OCI-LY7 (cell line): ENCODE data around the gene RGS19. TPM values are rescaled to one million over a fixed set of nuclear protein-coding genes. Genes with fewer than 3 reads are reported as not detected.

Experiments used
- BruUV-seq: library from RNA; stranded (reverse); fragments of 400-500 nt; replicated peaks from 2 replicates; lab custom pipeline; 2021; lab: Mats Ljungman, UMichigan
- CTCF ChIA-PET: fragments of 300-600 bp; sonication (Branson Sonifier 250); formaldehyde crosslinking; loops from one replicate; lab custom pipeline; 2022; ENCODE audit warnings: antibody characterized with exemption; ENCODE audit not compliant: unreplicated experiment; lab: Charles Lee
- POLR2A ChIA-PET: fragments of 300-600 bp; sonication (Branson Sonifier 250); formaldehyde crosslinking; loops from one replicate; lab custom pipeline; 2022; ENCODE audit warnings: antibody characterized with exemption; lab: Charles Lee
- DNase-seq: peaks from one replicate; pipeline ENCODE4 v3.0.0-alpha.2; 2015; ENCODE audit warnings: low spot score
- H2AFZ ChIP-seq: fragments of 200-600 bp; sonication (generic), shearing (Covaris generic); 2 replicates; pipeline ENCODE4 v1.6.1; 2014; ENCODE audit warnings: mild to moderate bottlenecking, antibody characterized with exemption, low read length, moderate library complexity
- H3K27ac ChIP-seq: fragments of 200-600 bp; sonication (generic); 2 replicates; pipeline ENCODE4 v1.5.1; 2014; ENCODE audit warnings: mixed run types, low read depth, mild to moderate bottlenecking, moderate library complexity, low read length, inconsistent platforms; ENCODE audit not compliant: poor library complexity, severe bottlenecking
- H3K36me3 ChIP-seq: fragments of 200-600 bp; sonication (generic); 2 replicates; pipeline ENCODE4 v1.6.1; 2014; ENCODE audit warnings: mild to moderate bottlenecking, antibody characterized with exemption, low read length, moderate library complexity, mixed read lengths; ENCODE audit not compliant: insufficient read depth
- H3K4me1 ChIP-seq: fragments of 200-600 bp; sonication (generic); 2 replicates; pipeline ENCODE4 v1.5.1; 2014; ENCODE audit warnings: mild to moderate bottlenecking, low read length; ENCODE audit not compliant: insufficient read depth, poor library complexity, severe bottlenecking
- H3K4me2 ChIP-seq: fragments of 200-600 bp; sonication (generic); 2 replicates; pipeline ENCODE4 v1.6.1; 2014; ENCODE audit warnings: mild to moderate bottlenecking, low read length
- H3K4me3 ChIP-seq: fragments of 200-600 bp; sonication (generic); 2 replicates; pipeline ENCODE4 v1.5.1; 2014; ENCODE audit warnings: mild to moderate bottlenecking, low read depth, low read length; ENCODE audit not compliant: poor library complexity, severe bottlenecking
- H3K79me2 ChIP-seq: fragments of 200-600 bp; sonication (generic); 2 replicates; pipeline ENCODE4 v1.6.1; 2016; ENCODE audit warnings: low read depth, mild to moderate bottlenecking, low read length, moderate library complexity, mixed read lengths; ENCODE audit not compliant: insufficient read depth
- H3K9me2 ChIP-seq: fragments of 200-600 bp; sonication (generic); 2 replicates; pipeline ENCODE4 v1.6.1; 2016; ENCODE audit warnings: mild to moderate bottlenecking, low read length, mixed read lengths; ENCODE audit not compliant: insufficient read depth
- H3K9me3 ChIP-seq: fragments of 200-600 bp; sonication (generic); 2 replicates; pipeline ENCODE4 v1.6.1; 2014; ENCODE audit warnings: mild to moderate bottlenecking, mixed run types, low read length, mixed read lengths
- H4K20me1 ChIP-seq: fragments of 200-600 bp; sonication (generic); 2 replicates; pipeline ENCODE4 v1.6.1; 2014; ENCODE audit warnings: mild to moderate bottlenecking, antibody characterized with exemption, low read length, moderate library complexity, mixed read lengths; ENCODE audit not compliant: insufficient read depth
- EZH2phosphoT487 ChIP-seq: fragments of 200-600 bp; sonication (generic); IDR thresholded peaks from 2 replicates; pipeline ENCODE4 v1.6.1; 2018; ENCODE audit warnings: low read depth, borderline replicate concordance, mild to moderate bottlenecking, mixed run types, antibody characterized with exemption, low read length, moderate library complexity, mixed read lengths
- intact Hi-C: fragments of 100-400 bp; cut with micrococcal nuclease; formaldehyde crosslinking; loops from one replicate; pipeline ENCODE4 v1.10.0; 2022; ENCODE audit not compliant: unreplicated experiment
- total RNA-seq, 2 experiments: library from RNA; depleted of rRNA in 1 of 2; stranded (reverse); fragments of >200 nt in 1 of 2; shearing (Covaris generic) in 1 of 2; gene quantifications; 2 replicates each; pipeline ENCODE4 v1.2.3, GENCODE V29; 2014 to 2022
- TF ChIP-seq, protein P1 (sequence below): fragments of 200-600 bp; sonication (generic); conservative IDR thresholded peaks from 2 replicates; pipeline ENCODE4 v1.5.1; 2014; ENCODE audit warnings: mild to moderate bottlenecking, antibody characterized with exemption, low read length, moderate library complexity, mixed read lengths

The RGS19 gene
- total RNA-seq, 2 experiments from 2014 or later = 69.4 to 106 TPM

DNA sequence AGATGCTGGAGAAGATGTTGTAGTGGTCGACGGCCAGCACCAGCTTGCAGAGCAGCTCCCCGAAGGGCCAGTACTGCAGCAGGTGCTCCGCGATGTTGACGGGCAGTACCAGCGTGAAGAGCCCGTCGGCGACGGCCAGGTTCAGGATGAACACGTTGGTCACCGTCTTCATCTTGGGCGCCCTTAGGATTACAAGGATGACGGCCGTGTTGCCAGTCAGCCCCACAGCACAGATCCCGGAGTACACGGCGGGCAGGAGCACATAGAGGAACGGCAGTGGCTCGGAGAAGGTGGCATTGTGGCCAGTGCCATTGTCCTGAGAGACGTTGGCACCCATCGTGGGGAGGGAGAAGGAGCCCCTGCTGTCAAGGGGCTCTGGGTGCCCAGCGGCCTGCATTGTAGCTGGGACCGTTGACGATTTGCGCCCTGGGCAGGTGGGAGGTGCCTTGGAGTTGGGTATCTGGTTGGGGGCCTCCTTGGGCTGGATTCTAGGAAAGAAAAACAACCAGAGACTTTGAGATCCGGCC is 27.2 kb upstream of the RGS19 start:
- H3K9me2 ChIP-seq = no peaks in the 10 kb centered on the region
- CTCF ChIA-PET = no interaction called here
- H3K4me3 ChIP-seq = no peak overlapping the region
- BruUV-seq = no TSS peak
- H3K9me3 ChIP-seq = no peaks in the 10 kb centered on the region
- intact Hi-C loops = no loop called here
- no peak overlapping the region for H3K4me2 ChIP-seq
- no peaks in the 10 kb centered on the region for H3K36me3 ChIP-seq
- POLR2A ChIA-PET = no interaction called here
- no peak overlapping the region for H2AFZ ChIP-seq
- TF ChIP-seq, protein P1, sequence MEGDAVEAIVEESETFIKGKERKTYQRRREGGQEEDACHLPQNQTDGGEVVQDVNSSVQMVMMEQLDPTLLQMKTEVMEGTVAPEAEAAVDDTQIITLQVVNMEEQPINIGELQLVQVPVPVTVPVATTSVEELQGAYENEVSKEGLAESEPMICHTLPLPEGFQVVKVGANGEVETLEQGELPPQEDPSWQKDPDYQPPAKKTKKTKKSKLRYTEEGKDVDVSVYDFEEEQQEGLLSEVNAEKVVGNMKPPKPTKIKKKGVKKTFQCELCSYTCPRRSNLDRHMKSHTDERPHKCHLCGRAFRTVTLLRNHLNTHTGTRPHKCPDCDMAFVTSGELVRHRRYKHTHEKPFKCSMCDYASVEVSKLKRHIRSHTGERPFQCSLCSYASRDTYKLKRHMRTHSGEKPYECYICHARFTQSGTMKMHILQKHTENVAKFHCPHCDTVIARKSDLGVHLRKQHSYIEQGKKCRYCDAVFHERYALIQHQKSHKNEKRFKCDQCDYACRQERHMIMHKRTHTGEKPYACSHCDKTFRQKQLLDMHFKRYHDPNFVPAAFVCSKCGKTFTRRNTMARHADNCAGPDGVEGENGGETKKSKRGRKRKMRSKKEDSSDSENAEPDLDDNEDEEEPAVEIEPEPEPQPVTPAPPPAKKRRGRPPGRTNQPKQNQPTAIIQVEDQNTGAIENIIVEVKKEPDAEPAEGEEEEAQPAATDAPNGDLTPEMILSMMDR = no peak
- no peak overlapping the region for H3K27ac ChIP-seq
- H3K4me1 ChIP-seq = peaks cover 26% of the 10 kb centered on the region
- no peaks in the 10 kb centered on the region for H3K79me2 ChIP-seq
- no peak for DNase-seq
- no peaks in the 10 kb centered on the region for H4K20me1 ChIP-seq

DNA sequence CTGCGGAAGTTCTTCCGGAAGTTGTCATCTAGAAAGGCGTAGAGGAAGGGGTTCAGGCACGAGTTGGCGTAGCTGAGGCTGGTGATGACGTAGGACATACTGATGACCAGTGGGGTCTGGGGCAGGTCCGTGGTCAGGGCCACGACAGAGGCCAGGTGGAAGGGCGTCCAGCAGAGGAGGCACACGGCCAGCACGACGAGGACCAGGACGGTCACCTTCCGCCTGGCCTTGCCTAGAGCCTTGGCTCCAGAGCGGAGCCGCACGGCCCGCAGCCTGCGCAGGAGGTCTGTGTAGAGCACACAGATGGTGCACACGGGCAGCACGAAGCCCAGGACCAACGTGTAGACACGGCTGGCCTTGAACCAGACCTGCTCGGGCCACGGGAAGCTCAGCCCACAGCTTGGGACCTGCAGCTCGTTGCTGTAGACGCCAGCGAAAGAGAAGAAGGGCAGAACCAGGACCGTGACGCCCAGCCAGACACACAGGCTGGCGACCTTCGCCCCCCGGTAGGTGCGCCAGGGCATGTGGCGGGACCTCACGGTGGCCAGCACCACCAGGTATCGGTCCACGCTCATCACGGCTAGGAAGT is 26.6 kb upstream of the RGS19 start:
- no peak overlapping the region for H3K27ac ChIP-seq
- no peak for TF ChIP-seq EZH2phosphoT487
- TF ChIP-seq, protein P1 = no peak
- BruUV-seq = no TSS peak
- no peaks in the 10 kb centered on the region for H3K9me3 ChIP-seq
- ChIA-PET CTCF (no interaction called here), POLR2A (no interaction called here)
- no peak overlapping the region for H3K4me3 ChIP-seq
- peaks cover 32% of the 10 kb centered on the region for H3K4me1 ChIP-seq
- intact Hi-C loops = no loop called here
- no peaks in the 10 kb centered on the region for H4K20me1 ChIP-seq
- H2AFZ ChIP-seq = no peak overlapping the region
- H3K9me2 ChIP-seq = no peaks in the 10 kb centered on the region
- no peaks in the 10 kb centered on the region for H3K36me3 ChIP-seq
- no peak for DNase-seq
- no peaks in the 10 kb centered on the region for H3K79me2 ChIP-seq
- H3K4me2 ChIP-seq = no peak overlapping the region

DNA sequence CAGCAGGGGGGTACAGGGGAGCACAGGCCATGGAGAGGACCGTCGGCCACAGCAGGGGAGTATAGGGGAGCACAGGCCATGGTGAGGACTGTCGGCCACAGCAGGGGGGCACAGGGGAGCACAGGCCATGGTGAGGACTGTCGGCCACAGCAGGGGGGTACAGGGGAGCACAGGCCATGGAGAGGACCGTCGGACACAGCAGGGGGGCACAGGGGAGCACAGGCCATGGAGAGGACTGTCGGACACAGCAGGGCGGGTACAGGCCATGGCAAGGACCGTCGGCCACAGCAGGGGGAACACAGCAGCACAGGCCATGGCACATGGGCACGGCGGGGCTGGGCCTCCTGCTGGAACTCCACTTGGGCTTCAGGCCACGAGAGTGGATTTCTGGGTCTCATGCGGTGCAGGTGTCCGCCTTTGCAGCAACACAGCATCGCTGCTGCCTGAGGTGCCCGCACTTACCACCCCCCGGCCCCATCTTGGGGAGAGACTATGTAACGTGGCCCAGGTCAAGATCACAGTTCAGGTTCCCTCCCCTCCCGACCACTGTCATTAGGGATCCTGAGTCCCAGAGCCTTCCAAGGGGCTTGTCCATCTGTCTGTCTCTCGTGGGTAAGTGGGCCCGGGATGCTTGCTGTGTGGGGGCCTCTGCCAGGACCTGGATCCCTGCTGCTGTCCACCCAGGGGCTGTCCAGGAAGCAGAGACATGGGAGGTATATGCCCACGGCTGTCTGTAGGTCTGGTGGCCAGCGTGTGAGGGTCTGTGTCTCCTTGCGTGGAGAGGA is 25.5 kb upstream of the RGS19 start:
- Histone ChIP-seq H3K4me3 (no peak overlapping the region), H3K36me3 (no peaks in the 10 kb centered on the region), H3K9me2 (no peaks in the 10 kb centered on the region), H3K4me2 (no peak overlapping the region), H3K9me3 (no peaks in the 10 kb centered on the region), H3K79me2 (no peaks in the 10 kb centered on the region), H3K4me1 (peaks cover 43% of the 10 kb centered on the region), H2AFZ (no peak overlapping the region), H4K20me1 (no peaks in the 10 kb centered on the region), H3K27ac (no peak overlapping the region)
- intact Hi-C loops = no loop called here
- no TSS peak for BruUV-seq
- no peak for DNase-seq
- CTCF ChIA-PET = no interaction called here
- no peak for TF ChIP-seq EZH2phosphoT487
- TF ChIP-seq, protein P1 = no peak
- POLR2A ChIA-PET = no interaction called here
